ENCODE results near the gene KIAA2012.

The KIAA2012 gene

GRCh38 chr2:202090530-202090929 is 17.5 kb downstream of the KIAA2012 start:
- DNase-seq = no peak

DNA sequence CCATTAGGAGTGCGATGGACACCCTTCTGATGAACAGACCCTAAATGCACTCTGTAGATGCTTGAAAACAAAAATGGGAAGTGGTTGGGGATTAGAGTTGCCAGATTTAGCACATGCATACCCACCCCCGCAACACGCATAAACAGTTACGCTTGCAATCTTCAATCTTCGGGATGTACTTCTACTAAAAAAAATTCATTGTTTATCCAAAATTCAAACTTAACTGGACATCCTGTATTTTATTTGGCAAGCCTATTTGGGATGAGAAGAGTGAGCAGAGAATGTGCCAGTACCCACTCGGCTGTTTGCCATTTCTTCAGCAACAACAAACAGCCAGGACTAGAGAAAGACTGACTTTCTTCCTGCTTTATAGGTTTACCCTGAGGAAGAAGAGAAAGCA is 18.4 kb downstream of the KIAA2012 start:
- no peak for DNase-seq

- no peak for DNase-seq
These were observed 21.5 kb downstream of the KIAA2012 start for GRCh38 chr2:202094426-202094986.

GRCh38 chr2:202095235-202095634 is 22.2 kb downstream of the KIAA2012 start:
- DNase-seq = no peak

DNA sequence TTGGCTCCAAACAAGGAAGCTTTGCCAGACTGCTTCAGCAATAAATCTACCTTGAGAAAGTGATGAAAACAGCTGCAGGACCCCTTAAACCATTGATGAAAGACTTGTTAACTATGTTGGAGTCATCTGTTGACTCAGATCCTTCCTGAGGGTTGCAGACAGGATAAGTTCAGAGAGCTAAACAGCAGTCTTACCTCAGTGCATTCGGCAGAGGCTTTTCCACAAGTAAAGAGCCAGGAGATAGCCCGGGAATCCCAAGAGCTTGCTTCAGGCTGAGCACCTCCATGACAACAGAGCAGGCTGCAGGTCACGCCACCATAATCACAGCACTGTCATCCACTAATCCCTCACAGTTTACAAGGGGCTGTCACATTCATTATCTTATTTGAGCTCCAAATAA is 23.7 kb downstream of the KIAA2012 start:
- no peak for DNase-seq

DNA sequence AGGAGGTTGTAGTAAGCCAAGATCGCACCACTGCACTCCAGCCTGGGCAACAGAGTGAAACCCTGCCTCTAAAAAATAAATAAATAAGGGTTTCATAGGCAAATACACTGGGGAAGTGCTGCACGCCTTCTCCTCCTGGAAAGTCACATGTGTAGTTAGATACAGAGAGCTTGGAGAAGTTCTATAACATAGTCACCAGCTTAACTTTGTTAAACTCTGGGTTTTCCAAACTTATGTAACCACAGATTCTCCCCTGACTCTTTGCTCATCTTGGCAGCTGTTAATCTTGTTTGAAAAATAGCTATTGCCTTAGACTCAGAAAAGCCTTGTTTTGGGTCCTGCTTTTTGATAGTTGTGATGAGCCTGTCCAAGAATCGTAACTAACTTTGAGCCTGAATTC is 25.2 kb downstream of the KIAA2012 start:
- no peak for DNase-seq

GRCh38 chr2:202099515-202099914 is 26.5 kb downstream of the KIAA2012 start:
- no peak for DNase-seq

GRCh38 chr2:202100176-202100575 is 27.1 kb downstream of the KIAA2012 start:
- DNase-seq = no peak

DNA sequence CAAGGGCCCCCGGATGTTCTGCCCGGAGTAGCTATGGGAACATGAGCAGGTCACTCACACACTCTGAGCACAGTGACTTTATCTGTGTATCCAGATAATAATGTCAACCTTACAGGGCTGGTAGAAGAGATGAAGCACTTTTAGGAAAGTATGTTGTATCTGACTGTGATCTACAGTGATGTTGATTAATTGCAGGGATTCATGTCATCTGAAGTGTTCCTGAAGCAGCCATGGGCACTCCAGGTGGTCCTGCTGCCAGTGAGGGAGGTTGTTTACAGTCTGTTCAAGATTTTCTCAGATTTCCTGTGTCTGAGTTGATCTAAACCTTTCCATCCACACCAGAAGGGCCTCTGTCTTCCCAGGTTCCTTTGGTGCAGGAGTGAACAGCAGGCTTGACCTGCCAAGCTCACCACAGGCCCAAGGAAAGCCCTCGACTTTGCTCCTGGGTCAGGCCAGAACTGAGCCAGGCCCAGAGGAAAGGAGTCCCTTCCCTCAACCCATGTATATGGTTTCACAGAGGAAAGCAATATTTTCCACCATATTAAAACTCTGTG is 28.0 kb downstream of the KIAA2012 start:
- no peak for DNase-seq

GRCh38 chr2:202102425-202103000 is 29.5 kb downstream of the KIAA2012 start:
- DNase-seq = no peak

DNA sequence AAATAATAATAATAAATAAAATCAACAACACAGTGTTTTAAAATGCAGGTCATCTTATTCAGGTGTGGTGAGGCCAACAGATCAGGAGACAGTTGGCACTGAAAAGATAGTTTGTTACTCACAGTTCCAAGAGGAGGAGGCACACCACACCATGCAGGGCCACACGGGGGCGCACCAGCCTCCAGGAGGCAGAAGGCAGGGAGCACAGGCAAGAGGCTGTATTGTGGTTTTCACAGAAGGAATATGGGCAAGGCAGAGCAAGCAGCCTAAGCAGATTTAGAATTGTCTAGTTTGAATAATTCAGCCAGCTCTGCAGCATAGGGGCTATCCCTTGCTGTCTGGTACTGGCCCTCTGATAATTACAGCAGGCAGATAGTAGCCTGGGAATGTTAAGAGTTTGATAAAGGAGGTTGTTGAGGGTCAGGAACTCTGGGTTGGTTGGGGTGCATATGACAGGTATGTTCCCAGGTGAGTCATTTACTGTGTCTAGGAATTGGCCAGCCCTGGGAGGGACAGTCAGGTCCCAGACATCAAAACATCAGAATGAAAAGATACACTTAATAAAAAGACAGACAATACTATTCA is 31.3 kb downstream of the KIAA2012 start:
- DNase-seq = no peak

- no peak for DNase-seq
These were observed 32.0 kb downstream of the KIAA2012 start for GRCh38 chr2:202105025-202105424.

DNA sequence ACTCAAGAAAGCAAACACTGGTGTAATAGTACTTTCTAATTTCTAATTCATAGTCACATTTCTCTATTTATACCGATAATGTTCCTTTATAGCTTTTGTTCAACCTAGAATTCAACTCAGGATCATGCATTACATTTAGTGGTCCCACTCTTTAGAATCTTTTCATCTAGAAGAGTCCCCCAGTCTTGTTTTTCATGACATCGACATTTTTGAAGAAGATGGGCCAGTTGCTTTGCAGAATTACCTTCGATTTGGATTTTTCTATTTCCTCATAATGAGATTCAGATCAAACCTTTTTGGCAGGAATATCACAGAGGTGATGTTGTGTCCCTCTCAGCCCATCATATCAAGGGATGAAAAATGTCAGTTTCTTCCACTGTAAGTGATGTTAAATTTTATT is 35.3 kb downstream of the KIAA2012 start:
- DNase-seq = no peak

DNA sequence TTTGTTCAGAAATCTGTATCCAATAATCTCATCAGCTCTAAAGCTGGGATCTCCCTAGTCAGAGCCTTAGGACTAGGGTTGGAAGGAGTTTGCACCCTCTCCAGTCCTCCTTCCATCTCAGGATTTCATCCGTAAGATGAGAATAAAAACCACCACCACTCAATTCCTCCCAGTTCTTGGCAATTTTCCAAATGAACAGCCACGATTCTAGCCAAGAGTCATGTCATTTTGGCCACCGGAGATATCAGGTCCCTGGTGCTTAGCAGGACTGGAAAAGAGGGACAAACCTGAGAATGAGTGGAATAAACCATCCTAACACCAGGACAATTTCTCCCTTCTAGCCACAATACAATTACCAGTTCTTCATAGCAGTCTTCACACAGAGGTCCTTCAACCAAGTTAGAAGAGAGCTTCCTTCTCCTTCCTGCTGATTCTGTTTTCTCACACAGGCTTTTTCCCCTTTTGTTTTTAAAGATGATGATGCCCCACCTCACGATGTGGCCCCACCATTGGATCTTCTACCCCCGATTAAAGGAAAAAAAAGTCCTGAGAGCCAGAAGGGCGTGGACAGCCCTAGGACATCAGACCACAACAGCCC is 36.2 kb downstream of the KIAA2012 start:
- no peak for DNase-seq

DNA sequence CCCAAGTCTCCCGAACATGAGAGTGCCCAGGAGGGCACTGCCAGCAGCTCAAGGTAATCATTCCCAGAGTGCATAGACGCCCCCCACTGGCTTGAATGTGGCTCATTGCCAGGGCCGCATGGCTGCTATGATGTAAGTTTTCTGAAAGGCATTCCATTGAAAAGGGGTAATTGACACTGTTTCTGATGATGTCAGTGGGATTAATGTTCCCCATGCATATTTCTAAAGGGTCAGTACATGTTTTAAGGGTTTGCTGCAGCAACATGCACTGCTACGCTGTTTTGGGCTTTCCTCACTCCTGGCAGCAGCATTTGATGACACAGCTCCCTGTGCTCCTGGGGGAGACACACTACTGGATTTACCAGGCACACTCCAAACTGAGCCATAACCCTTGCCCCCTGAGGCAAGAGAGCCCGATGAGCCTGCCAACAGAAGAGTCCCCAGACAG is 36.7 kb downstream of the KIAA2012 start:
- no peak for DNase-seq

DNA sequence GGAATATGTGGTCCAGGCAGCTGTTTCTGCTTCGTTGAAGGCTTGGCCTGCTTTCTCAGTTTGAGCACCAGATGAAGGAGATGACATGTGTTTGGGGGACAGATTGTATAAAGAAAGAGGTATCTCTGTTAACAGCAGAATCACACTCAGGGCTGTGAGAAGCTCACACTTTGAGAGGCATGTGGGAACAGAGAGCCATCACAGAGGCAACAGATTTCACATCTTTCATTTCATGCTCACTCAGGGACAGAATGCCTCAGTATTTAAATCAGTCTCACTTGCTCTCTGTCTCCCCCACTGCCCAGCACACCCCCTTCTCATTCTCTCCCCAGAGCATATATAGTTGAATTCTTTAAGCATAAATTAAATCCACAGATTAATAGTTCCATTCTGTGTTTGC is 37.4 kb downstream of the KIAA2012 start:
- DNase-seq = no peak

DNA sequence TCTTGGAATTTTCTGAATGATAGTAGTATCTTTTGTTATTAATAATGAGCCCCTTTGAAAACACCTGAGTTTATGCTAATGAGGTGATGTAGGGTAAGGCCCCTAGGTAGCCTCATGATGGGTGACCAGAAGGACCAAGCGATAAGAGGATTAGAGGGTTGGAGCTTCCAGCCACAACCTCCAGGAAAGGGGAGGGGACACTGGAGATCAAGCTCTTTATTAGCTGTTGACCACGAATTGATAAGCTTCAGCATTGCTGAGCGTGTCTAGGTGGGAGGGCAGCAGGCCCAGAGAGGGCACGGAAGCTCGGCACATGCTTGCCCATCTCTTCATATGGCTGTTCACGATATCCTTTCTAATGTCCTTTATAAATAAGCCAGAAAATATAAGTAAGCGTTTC is 39.0 kb downstream of the KIAA2012 start:
- DNase-seq = no peak

DNA sequence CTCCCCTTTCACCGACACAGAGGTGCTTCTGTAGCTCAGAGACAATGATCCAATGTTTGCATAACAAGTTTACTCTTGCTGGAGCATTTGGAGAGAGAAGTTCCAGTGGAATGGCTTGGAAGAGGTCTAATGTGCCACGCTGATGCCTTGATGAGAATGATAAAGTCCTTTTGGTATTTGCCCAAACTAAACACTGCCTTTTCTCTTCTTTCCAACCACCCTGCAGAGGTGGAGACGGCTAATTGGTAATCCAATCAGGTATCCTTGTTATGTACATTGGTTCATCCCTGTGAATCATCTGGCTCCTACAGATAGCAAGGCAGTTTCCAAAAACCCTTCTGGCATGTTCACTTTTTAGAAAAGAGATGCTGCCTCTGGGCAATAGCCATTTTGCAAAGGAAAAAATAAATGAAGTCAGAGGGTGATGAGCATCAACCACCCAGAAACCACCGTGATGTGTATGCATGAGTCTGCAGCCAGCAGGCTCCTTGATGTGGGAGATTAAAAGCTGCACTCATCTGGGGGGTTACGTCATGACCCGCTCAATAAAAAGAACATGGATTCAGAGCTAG is 40.6 kb downstream of the KIAA2012 start:
- no peak for DNase-seq

DNA sequence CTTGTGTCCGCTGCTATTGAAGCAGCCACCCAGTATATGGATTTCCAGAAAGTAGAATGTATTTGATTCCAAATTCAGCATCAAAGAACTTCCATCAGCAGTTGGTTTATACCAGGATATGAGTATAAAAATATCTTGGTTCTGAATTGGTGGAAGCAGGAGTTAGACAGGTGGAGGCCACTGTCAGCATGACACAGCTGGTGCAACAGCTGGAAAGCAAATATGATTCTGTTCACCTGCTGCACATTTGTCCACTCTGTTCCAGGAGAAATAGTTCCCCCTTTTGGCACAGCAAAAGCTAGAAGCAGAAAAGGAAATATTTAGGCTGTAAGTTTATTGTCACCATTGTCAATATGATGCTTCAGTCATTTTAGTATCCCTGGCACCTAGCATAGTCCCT is 41.2 kb downstream of the KIAA2012 start:
- DNase-seq = no peak

GRCh38 chr2:202114795-202115194 is 41.7 kb downstream of the KIAA2012 start:
- DNase-seq = no peak

- DNase-seq = no peak
These were observed 42.5 kb downstream of the KIAA2012 start for GRCh38 chr2:202115479-202115971.

DNA sequence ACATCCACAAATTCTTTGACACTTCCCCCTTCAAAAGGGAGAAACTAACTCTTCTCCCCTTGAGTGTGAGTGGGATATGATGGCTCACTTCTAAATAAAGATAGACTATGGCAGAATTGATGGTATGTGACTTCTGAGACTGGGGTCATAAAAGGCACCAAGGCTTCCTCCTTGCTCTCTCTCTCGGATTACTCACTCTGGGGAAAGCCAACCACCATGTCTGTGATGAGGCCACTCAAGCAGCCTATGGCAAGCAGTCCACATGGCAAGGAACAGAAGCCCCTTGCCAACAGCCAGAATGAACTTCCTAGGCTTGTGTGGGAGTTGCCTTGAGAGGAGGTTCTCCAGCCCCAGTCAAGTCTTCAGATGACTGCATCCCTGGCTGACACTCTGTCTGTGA is 43.6 kb downstream of the KIAA2012 start:
- no peak for DNase-seq

- no peak for DNase-seq
These were observed 45.1 kb downstream of the KIAA2012 start for GRCh38 chr2:202118168-202118567.

GRCh38 chr2:202120828-202121227 is 47.8 kb downstream of the KIAA2012 start:
- DNase-seq = no peak

All from NCI-H1417 treated with DMSO at 0.1 percent for 48 hours (cell line).